Large intestine (tissue), 12 donors: ENCODE measurements around the gene AMBRA1. TPM values are rescaled to one million over a fixed set of nuclear protein-coding genes. Genes with fewer than 3 reads are reported as not detected.

ENCODE experiments used
- DNase-seq, 2 donors: peaks; one replicate each; pipeline versions ENCODE4 v3.0.0 to v3.0.0-alpha.2; 2013
- H3K27ac ChIP-seq: one replicate; pipeline ENCODE4 v1.5.1; 2013; ENCODE audit warnings: low read length
- H3K27me3 ChIP-seq: 2 replicates; pipeline ENCODE4 v1.6.1; 2013; ENCODE audit warnings: low read length; ENCODE audit not compliant: control insufficient read depth, insufficient read depth
- H3K36me3 ChIP-seq: 2 replicates; pipeline ENCODE4 v1.6.1; 2013; ENCODE audit warnings: low read length; ENCODE audit not compliant: control insufficient read depth, insufficient read depth
- H3K4me1 ChIP-seq: one replicate; pipeline ENCODE4 v1.6.1; 2013; ENCODE audit warnings: low read length; ENCODE audit not compliant: control insufficient read depth, insufficient read depth
- H3K4me3 ChIP-seq: one replicate; pipeline ENCODE4 v1.5.1; 2013; ENCODE audit warnings: low read length
- H3K9me3 ChIP-seq: one replicate; pipeline ENCODE4 v1.6.1; 2013; ENCODE audit warnings: mild to moderate bottlenecking, low read depth, low read length, moderate library complexity; ENCODE audit not compliant: control insufficient read depth
- WGBS: methylation state at CpG from one replicate; pipeline ENCODE4 v1.1.5; 2013; ENCODE audit warnings: low lambda C conversion rate; ENCODE audit not compliant: insufficient coverage; 5-methylcytosine and 5-hydroxymethylcytosine counted together
- long read RNA-seq, 11 donors: transcript quantifications; one replicate each; lab custom pipeline, GENCODE V29; 2026
- polyA plus RNA-seq: library from polyadenylated mRNA; unstranded; fragments of 120-200 nt; gene quantifications from one replicate; pipeline ENCODE4 v1.2.1, GENCODE V29; 2013

The AMBRA1 gene, protein sequence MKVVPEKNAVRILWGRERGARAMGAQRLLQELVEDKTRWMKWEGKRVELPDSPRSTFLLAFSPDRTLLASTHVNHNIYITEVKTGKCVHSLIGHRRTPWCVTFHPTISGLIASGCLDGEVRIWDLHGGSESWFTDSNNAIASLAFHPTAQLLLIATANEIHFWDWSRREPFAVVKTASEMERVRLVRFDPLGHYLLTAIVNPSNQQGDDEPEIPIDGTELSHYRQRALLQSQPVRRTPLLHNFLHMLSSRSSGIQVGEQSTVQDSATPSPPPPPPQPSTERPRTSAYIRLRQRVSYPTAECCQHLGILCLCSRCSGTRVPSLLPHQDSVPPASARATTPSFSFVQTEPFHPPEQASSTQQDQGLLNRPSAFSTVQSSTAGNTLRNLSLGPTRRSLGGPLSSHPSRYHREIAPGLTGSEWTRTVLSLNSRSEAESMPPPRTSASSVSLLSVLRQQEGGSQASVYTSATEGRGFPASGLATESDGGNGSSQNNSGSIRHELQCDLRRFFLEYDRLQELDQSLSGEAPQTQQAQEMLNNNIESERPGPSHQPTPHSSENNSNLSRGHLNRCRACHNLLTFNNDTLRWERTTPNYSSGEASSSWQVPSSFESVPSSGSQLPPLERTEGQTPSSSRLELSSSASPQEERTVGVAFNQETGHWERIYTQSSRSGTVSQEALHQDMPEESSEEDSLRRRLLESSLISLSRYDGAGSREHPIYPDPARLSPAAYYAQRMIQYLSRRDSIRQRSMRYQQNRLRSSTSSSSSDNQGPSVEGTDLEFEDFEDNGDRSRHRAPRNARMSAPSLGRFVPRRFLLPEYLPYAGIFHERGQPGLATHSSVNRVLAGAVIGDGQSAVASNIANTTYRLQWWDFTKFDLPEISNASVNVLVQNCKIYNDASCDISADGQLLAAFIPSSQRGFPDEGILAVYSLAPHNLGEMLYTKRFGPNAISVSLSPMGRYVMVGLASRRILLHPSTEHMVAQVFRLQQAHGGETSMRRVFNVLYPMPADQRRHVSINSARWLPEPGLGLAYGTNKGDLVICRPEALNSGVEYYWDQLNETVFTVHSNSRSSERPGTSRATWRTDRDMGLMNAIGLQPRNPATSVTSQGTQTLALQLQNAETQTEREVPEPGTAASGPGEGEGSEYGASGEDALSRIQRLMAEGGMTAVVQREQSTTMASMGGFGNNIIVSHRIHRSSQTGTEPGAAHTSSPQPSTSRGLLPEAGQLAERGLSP (N-terminal part only)
- 20.2 TPM for polyA plus RNA-seq
- long read RNA-seq, donor 1, partial matches to known transcripts = 0 of 1 reads
- long read RNA-seq, donor 1, other reads (novel, unspliced or antisense) = 0 of 1 reads
- long read RNA-seq, donor 2, partial matches to known transcripts = 0 of 1 reads
- long read RNA-seq, donor 2, other reads (novel, unspliced or antisense) = 0 of 1 reads
- long read RNA-seq, donor 3 = 0 reads
- long read RNA-seq, donor 4 = 0 reads
- long read RNA-seq, donor 5 = 0 reads
- long read RNA-seq, donor 6, full-length matches to known transcripts = 1 of 1 reads
- long read RNA-seq, donor 6, partial matches to known transcripts = 0 of 1 reads
- long read RNA-seq, donor 6, other reads (novel, unspliced or antisense) = 0 of 1 reads
- long read RNA-seq, donor 7 = 0 reads
- long read RNA-seq, donor 8 = 0 reads
- long read RNA-seq, donor 9 = 0 reads
- long read RNA-seq, donor 10, partial matches to known transcripts = 0 of 2 reads
- long read RNA-seq, donor 10, other reads (novel, unspliced or antisense) = 0 of 2 reads
- long read RNA-seq, donor 11, partial matches to known transcripts = 0 of 1 reads
- long read RNA-seq, donor 11, other reads (novel, unspliced or antisense) = 0 of 1 reads

DNA sequence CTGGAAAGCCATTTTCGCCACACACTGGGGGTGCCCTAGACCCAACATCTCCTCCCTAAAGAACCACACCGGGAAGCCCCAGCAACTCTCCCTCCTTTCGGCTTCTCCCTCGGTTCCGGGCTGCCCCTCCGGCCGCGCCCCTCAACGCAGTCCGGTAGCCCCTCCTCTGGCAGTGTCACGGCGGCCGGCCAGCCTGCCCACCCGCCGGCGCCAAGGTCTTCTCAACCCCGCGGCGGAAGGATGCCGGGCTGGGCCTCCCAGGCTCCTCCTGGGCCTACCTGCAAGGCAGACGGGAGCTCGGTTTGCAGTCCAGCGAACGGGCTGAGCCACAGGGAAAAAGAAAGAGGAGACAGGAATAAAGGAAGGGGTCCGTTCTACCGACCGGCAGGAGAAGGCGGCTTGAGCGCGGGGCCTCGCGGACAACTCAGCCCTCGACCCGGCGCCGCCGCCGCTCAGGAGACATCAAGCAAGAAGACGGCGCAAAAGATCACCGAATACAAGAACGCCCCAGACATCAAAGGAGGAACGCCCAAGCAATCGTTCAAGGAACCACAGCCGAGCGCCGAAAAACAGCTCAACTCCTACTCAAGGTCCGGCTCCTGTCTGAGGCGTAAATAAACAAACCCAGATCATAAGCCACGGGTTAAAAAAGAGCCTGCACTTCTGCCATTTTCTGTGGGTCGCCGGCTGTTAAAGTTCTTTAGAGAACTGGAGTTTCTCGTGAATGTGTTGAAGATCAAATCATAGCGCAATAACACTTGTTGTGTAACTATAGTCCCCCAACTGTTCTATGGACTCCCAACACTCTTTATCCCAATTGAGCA lies at the start of gene AMBRA1:
Gene AMBRA1 (minus strand): TSS at position 474 of the 824 bp plus-strand sequence. CDS start 45,643 bp downstream, outside the sequence.
- peak within 1 kb of the TSS; percentile 85 for H3K27ac ChIP-seq
- H3K4me3 ChIP-seq = peak within 1 kb of the TSS; percentile 90
- H3K36me3 ChIP-seq = no peaks in the 10 kb centered on the region
- WGBS = 0% methylated on average over 3 of the region's 54 CpGs
- DNase-seq = peak; percentile 88 to 97
- H3K27me3 ChIP-seq = no peaks in the 10 kb centered on the region
- no peaks in the 10 kb centered on the region for H3K9me3 ChIP-seq
- H3K4me1 ChIP-seq = peaks cover 16% of the 10 kb centered on the region

DNA sequence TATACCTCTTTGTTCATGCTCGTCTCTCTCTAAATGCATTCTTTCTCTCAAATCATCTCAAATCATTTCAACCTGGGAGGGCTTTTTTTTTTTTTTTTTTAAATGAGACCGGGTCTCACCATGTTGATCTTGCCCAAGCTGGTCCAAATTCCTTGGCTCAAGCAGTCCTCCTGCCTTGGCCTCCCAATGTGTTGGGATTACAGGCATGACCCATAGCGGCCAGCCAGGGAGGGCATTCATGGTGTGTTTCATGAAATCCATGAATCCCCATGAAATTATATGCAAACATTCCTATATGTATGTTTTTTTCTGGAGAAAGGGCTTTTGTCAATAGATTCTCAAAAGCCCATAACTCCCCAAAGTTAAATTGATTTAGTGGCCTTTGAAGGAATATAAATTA lies 49.7 kb upstream of the AMBRA1 start:
- Histone ChIP-seq H3K4me1 (peaks cover 14% of the 10 kb centered on the region), H3K27ac (no peak overlapping the region), H3K36me3 (peaks cover 35% of the 10 kb centered on the region), H3K27me3 (no peaks in the 10 kb centered on the region), H3K9me3 (no peaks in the 10 kb centered on the region), H3K4me3 (no peak overlapping the region)
- DNase-seq = no peak
- 88% methylated on average over 1 of the region's 3 CpGs for WGBS

DNA sequence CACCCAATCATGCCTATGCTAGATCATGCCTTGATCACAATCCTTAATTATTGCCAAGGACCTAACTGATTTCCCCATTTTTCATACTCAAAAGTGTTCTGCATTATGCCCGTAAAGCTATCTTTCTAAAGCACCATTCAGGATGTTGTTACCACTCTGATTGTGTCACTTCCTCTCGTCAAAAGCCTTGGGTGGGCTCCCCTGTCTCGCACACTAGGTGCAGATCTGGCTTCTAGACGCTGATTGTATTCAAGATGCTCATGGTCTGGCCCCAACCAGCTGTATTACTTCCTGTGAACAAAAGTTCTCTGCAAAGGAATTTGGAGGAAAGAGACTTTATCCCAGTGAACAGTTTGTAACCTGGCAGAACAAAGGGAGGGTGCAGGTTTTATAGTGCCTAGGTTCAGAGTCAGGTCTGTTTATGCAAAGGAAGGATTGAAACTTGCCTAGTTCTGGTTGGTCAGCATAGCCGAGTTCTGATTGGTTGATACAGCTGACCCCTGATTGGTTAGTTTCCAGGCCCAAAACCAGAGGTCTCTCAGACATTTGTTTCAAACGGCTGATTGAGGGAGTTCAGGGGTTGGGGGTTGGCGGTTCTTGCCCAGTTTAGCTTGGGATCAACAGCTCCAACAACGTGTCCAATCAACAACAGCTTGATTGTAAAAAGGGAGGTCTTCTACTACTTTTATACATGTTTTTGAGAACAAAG lies 49.0 kb upstream of the AMBRA1 start:
- Histone ChIP-seq H3K4me3 (no peak overlapping the region), H3K9me3 (no peaks in the 10 kb centered on the region), H3K36me3 (peaks cover 29% of the 10 kb centered on the region), H3K27me3 (no peaks in the 10 kb centered on the region), H3K4me1 (peaks cover 14% of the 10 kb centered on the region), H3K27ac (no peak overlapping the region)
- DNase-seq = no peak
- WGBS = 94% methylated on average over 3 of the region's 8 CpGs

DNA sequence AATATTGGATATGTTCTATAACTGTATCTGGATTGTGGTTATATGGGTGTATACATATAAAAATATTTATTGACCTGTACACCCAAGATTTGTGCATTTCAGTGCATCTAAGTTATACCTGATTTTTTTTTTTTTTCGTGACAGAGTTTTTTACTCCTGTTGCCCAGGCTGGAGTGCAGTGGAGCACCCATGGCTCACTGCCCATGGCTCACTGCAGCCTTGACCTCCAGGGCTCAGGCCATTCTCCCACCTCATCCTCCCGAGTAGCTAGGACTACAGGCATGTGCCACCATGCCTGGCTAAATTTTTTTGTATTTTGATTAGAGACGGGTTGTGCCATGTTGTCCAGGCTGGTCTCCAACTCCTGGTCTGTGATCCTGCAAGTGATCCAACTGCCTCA lies 47.8 kb upstream of the AMBRA1 start:
- no peaks in the 10 kb centered on the region for H3K27me3 ChIP-seq
- no peaks in the 10 kb centered on the region for H3K9me3 ChIP-seq
- H3K36me3 ChIP-seq = peaks cover 20% of the 10 kb centered on the region
- no peak overlapping the region for H3K4me3 ChIP-seq
- DNase-seq = no peak
- no peak overlapping the region for H3K27ac ChIP-seq
- WGBS = no CpG with 5 or more reads among the region's 3 CpGs
- peaks cover 14% of the 10 kb centered on the region for H3K4me1 ChIP-seq

DNA sequence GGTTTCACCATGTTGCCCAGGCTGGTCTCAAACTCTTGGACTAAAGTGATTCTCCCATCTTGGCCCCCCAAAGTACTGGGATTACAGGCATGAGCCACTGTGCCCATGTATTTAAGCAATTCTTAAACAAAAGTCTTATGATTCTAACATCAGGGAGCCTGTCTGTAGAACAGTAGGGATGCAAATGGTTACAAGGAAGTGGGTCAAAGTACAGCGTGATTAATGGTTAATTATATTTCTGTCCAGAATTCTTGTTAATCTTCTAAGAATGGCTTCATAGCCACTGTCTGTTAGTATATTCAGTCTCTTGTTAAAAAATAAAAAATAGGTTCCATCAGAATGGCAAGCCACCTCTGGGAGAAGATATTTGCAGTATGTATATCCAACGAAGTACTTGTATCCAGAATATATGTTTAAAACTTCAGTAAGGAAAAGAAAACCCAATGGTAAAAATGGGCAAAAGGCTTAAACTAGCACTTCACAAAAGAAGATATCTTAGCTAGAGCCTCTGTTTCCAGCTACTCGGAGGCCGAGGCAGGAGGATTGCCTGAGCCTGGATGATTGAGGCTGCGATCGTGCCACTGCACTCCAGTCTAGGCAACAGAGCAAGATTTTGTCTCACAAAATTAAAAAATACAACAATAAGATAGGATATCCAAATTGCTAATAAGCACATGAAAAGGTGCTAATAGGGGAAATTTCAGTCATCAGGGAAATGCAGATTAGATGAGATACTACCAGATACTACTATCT lies 46.4 kb upstream of the AMBRA1 start:
- Histone ChIP-seq H3K4me3 (no peak overlapping the region), H3K36me3 (peaks cover 12% of the 10 kb centered on the region), H3K9me3 (no peaks in the 10 kb centered on the region), H3K27ac (peak overlapping the region; percentile 83), H3K27me3 (no peaks in the 10 kb centered on the region), H3K4me1 (peaks cover 14% of the 10 kb centered on the region)
- 50% methylated on average over 1 of the region's 6 CpGs for WGBS
- peak; percentile 54 to 86 for DNase-seq

DNA sequence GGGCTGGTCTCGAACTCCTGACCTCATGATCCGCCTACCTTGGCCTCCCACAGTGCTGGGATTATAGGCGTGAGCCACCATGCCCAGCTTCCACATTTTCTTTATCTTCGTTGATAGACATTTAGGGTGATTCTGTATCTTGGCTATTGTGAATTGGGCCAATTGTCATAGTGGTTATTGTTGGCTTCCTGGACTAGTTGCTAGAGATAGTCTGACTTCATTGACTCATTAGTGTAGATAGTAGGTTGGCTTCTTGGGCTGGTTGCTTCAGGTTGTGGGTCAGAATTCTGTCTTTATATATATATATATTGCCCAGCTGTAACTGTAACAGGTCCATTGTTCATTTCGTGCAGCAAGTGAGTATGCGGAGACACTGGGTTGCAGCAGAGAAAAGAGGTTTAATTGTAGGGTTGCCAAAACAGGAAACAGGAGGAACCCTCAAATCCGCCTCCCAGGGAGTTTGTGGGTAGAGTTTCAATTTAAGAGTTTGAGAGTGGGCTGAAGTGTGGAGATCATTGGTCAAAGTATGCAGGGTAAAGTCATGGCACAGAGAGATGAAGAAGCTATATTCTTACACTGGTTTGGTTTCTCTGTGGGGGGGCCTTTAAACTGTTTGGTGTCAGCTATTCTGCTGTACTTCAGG lies 45.5 kb upstream of the AMBRA1 start:
- H3K4me1 ChIP-seq = peaks cover 14% of the 10 kb centered on the region
- DNase-seq = no peak
- H3K27ac ChIP-seq = peak overlapping the region; percentile 83
- no peak overlapping the region for H3K4me3 ChIP-seq
- H3K9me3 ChIP-seq = no peaks in the 10 kb centered on the region
- H3K27me3 ChIP-seq = no peaks in the 10 kb centered on the region
- H3K36me3 ChIP-seq = peaks cover 9% of the 10 kb centered on the region
- WGBS = no CpG with 5 or more reads among the region's 7 CpGs

DNA sequence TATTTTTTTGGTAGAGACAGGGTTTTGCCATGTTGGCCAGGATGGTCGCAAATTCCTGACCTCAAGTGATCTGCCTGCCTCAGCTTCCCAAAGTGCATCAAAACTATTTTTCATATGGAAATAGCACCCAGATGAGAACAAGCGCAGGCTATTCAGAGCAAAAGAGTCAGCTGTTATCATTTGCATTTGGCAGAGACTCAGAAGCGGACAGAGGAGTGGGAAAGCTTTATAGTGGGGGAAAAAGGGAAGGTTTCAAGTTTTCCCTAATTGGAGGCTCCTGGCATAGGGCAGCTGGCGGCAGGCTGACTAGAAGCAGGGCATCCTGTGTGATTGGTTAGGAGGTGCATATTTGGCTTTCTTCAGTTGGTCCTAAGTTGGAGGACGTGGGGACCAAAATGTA lies 43.7 kb upstream of the AMBRA1 start:
- Histone ChIP-seq H3K27ac (no peak overlapping the region), H3K9me3 (no peaks in the 10 kb centered on the region), H3K27me3 (no peaks in the 10 kb centered on the region), H3K4me1 (peaks cover 14% of the 10 kb centered on the region), H3K4me3 (no peak overlapping the region), H3K36me3 (peaks cover 5% of the 10 kb centered on the region)
- no peak for DNase-seq
- WGBS = 100% methylated on average over 1 of the region's 5 CpGs
